ENCODE data around the gene HSD11B1. TPM values are rescaled to one million over a fixed set of nuclear protein-coding genes. Genes with fewer than 3 reads are reported as not detected.

Gene HSD11B1
- total RNA-seq, 2 experiments from 2014 or later = not detected

DNA sequence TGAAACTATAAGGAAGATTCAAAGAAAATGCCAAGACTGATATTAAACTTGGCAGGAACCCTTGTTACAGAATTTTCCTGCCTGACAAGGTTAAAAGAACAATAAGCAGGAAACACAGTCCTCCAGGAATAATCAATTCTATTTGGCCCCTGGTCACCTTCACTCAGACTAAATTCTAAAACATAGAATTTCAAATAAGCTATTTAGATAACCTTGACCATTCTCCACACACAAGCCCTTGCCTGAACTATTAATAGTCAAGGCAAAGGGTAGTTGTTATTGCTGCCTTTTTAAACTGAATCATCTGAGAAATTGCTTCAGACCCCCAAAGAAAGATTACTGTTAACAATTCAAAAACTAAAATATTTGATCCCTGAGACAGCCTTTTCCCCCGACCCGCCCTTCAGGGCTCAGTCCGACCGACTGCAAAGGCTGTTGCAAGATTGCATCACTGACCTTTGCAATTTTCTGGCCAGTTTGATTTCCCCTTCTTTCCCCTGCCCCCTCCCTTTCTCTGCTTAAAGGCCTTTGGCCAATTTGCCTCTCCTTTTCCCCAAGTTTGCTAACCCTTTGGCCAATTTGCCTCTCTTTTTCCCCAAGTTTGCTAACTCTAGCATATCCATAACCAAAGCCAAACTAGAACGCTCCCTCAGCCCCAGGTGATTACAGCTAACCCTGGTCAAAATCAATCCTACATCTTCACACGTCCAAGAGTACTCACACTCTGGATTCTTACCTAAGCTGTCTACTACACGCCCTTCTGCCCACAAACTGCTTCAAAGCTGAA is 30.8 kb upstream of the HSD11B1 start:
- Mint-ChIP-seq H3K36me3 (ENCODE audit: low read depth) (no peaks in the 10 kb centered on the region), H3K4me1 (ENCODE audit: low read depth) (peaks cover 54% of the 10 kb centered on the region), H3K9me3 (ENCODE audit: insufficient read depth) (no peaks in the 10 kb centered on the region), H3K27me3 (ENCODE audit: low read depth) (peaks cover 35% of the 10 kb centered on the region), H3K27ac (no peak overlapping the region), H3K4me3 (no peak overlapping the region)
- ChIA-PET POLR2A (no interaction called here), CTCF (interaction anchor here (0.7 to 3.2 kb wide), 10 partner anchors 8 to 107 kb away, joined by 3 to 20 read pairs (median 4); no protein-coding TSS in a partner anchor)
- DNase-seq = no peak
- ATAC-seq = no peak

DNA sequence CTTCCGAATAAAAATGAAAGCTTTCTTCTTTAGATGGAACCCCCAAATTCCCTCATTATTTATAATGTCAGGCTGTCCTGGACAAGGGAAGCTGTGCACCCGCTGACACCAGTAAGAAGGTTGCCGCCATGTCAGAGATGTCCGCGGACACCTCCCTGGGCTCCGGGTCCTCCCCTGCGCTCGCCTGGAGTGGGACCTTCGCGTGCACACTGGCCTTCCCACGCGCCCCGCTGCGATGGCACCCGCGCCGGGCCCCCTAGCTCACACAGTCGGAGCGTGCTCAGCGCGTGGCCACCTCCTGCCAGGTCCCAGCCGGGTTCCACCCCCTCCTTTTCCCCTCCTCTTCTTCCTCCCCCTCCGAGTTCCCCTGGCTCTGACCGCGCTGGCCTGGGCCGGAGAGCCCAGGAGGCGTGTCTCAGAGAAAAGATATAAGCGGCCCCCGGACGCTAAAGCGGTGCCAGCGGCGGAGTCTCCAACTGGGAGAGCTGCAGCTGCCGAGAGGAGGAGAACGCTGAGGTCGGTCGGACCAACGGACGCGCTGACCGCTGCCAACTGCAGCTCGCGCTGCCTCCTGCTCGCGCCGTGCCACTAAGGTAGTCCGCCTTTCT is 29.6 kb upstream of the HSD11B1 start, which contains the start of gene G0S2:
Gene G0S2, plus strand, starts transcription at position 456 of the 608 bp plus-strand sequence. CDS start 273 bp downstream, outside the sequence.
- Mint-ChIP-seq H3K36me3 (ENCODE audit: low read depth) (no peaks in the 10 kb centered on the region), H3K4me1 (ENCODE audit: low read depth) (peaks cover 54% of the 10 kb centered on the region), H3K27ac (no peak within 1 kb of the TSS), H3K4me3 (peak within 1 kb of the TSS; percentile 57), H3K27me3 (ENCODE audit: low read depth) (peaks cover 42% of the 10 kb centered on the region), H3K9me3 (ENCODE audit: insufficient read depth) (no peaks in the 10 kb centered on the region)
- ATAC-seq (peak; percentile 58), DNase-seq (peak; percentile 42)
- POLR2A ChIA-PET = interaction anchor here (0.6 kb wide), 1 partner anchor 262 kb away, joined by 3 read pairs; no protein-coding TSS in a partner anchor
- CTCF ChIA-PET = interaction anchor here (0.7 to 3.2 kb wide), 7 partner anchors 11 to 94 kb away, joined by 3 to 20 read pairs (median 5); no protein-coding TSS in a partner anchor

DNA sequence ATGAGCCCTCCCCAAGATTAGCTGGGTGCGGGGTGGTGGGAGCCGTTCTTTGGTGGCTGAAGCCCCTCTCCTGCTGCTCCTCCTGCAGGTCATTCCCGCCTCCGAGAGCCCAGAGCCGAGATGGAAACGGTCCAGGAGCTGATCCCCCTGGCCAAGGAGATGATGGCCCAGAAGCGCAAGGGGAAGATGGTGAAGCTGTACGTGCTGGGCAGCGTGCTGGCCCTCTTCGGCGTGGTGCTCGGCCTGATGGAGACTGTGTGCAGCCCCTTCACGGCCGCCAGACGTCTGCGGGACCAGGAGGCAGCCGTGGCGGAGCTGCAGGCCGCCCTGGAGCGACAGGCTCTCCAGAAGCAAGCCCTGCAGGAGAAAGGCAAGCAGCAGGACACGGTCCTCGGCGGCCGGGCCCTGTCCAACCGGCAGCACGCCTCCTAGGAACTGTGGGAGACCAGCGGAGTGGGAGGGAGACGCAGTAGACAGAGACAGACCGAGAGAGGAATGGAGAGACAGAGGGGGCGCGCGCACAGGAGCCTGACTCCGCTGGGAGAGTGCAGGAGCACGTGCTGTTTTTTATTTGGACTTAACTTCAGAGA is 29.0 kb upstream of the HSD11B1 start:
- Mint-ChIP-seq H3K4me1 (ENCODE audit: low read depth) (peaks cover 50% of the 10 kb centered on the region), H3K27me3 (ENCODE audit: low read depth) (peaks cover 45% of the 10 kb centered on the region)
- no peak for DNase-seq

GRCh38 chr1:209678981-209679539 is 25.6 kb upstream of the HSD11B1 start:
- POLR2A ChIA-PET = no interaction called here
- Mint-ChIP-seq H3K9me3 (ENCODE audit: insufficient read depth) (no peaks in the 10 kb centered on the region), H3K27me3 (ENCODE audit: low read depth) (peaks cover 57% of the 10 kb centered on the region), H3K27ac (no peak overlapping the region), H3K4me1 (ENCODE audit: low read depth) (peaks cover 20% of the 10 kb centered on the region), H3K36me3 (ENCODE audit: low read depth) (no peaks in the 10 kb centered on the region), H3K4me3 (no peak overlapping the region)
- CTCF ChIA-PET = interaction anchor here (0.7 to 1.3 kb wide), 3 partner anchors 14 to 103 kb away, joined by 3 to 4 read pairs (median 3); no protein-coding TSS in a partner anchor
- DNase-seq (no peak), ATAC-seq (no peak)

More for the DNA sequence above, 29.0 kb upstream of the HSD11B1 start:
- ATAC-seq = peak; percentile 28
- Mint-ChIP-seq H3K9me3 (ENCODE audit: insufficient read depth) (no peaks in the 10 kb centered on the region), H3K27ac (no peak overlapping the region), H3K36me3 (ENCODE audit: low read depth) (no peaks in the 10 kb centered on the region), H3K4me3 (peak overlapping the region; percentile 57)
- CTCF ChIA-PET = interaction anchor here (0.7 to 3.2 kb wide), 11 partner anchors 11 to 110 kb away, joined by 3 to 20 read pairs (median 4); no protein-coding TSS in a partner anchor
- POLR2A ChIA-PET = interaction anchor here (0.6 kb wide), 1 partner anchor 262 kb away, joined by 3 read pairs; no protein-coding TSS in a partner anchor

GRCh38 chr1:209685821-209686220 is 18.8 kb upstream of the HSD11B1 start:
- Mint-ChIP-seq H3K36me3 (ENCODE audit: low read depth) (peaks cover 1% of the 10 kb centered on the region), H3K27ac (peak overlapping the region; percentile 43), H3K4me3 (peak overlapping the region; percentile 45), H3K9me3 (ENCODE audit: insufficient read depth) (no peaks in the 10 kb centered on the region), H3K4me1 (ENCODE audit: low read depth) (peaks cover 30% of the 10 kb centered on the region), H3K27me3 (ENCODE audit: low read depth) (peaks cover 23% of the 10 kb centered on the region)
- peak; percentile 53 for DNase-seq
- ATAC-seq = peak; percentile 69
- POLR2A ChIA-PET = no interaction called here
- CTCF ChIA-PET = interaction anchor here (0.9 to 3.8 kb wide), 10 partner anchors 8 to 119 kb away, joined by 3 to 19 read pairs (median 6); partner anchors contain the start of genes CAMK1G and G0S2

- ATAC-seq = no peak
- ChIA-PET POLR2A (no interaction called here), CTCF (interaction anchor here (0.9 to 3.8 kb wide), 11 partner anchors 10 to 120 kb away, joined by 3 to 19 read pairs (median 4); partner anchors contain the start of genes CAMK1G and G0S2)
- Mint-ChIP-seq H3K27ac (no peak overlapping the region), H3K9me3 (ENCODE audit: insufficient read depth) (no peaks in the 10 kb centered on the region), H3K4me3 (peak overlapping the region; percentile 19), H3K4me1 (ENCODE audit: low read depth) (peaks cover 30% of the 10 kb centered on the region), H3K27me3 (ENCODE audit: low read depth) (peaks cover 18% of the 10 kb centered on the region), H3K36me3 (ENCODE audit: low read depth) (peaks cover 1% of the 10 kb centered on the region)
- DNase-seq = no peak
Observed at GRCh38 chr1:209686322-209686721, 18.3 kb upstream of the HSD11B1 start.

DNA sequence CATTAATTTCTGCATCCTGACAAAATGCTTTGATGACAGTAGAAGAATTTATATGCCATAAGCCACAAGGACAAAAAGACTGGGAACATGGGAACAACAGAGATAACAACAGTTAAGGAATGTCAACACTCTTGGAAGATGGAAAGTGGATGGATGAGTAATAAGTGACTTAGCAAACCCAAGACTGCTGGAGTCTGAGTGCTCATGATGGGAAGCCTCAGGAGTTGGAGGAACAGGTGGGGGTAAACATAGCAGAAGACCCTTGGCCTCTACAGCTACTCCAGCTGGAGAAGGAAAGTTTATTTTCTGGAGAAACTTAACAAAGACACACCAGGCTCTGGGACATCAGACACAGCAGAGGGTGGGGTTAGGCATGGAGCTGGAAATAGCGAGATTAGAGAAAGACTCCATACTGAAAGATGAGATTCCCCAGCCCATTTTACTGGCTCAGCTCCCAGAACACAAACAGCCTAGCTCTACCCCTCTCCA is 15.9 kb upstream of the HSD11B1 start:
- DNase-seq (no peak), ATAC-seq (no peak)
- CTCF ChIA-PET = interaction anchor here (1.2 to 3.8 kb wide), 4 partner anchors 59 to 139 kb away, joined by 3 to 19 read pairs (median 10); partner anchors contain the start of gene UTP25
- Mint-ChIP-seq H3K36me3 (ENCODE audit: low read depth) (peaks cover 1% of the 10 kb centered on the region), H3K27me3 (ENCODE audit: low read depth) (peaks cover 11% of the 10 kb centered on the region), H3K4me3 (no peak overlapping the region), H3K9me3 (ENCODE audit: insufficient read depth) (no peaks in the 10 kb centered on the region), H3K4me1 (ENCODE audit: low read depth) (peaks cover 43% of the 10 kb centered on the region), H3K27ac (no peak overlapping the region)
- POLR2A ChIA-PET = interaction anchor here (0.6 kb wide), 1 partner anchor 47 kb away, joined by 3 read pairs; no protein-coding TSS in a partner anchor

GRCh38 chr1:209689477-209689876 is 15.2 kb upstream of the HSD11B1 start:
- POLR2A ChIA-PET = no interaction called here
- DNase-seq = no peak
- H3K27ac Mint-ChIP-seq = no peak overlapping the region
- H3K36me3 Mint-ChIP-seq (ENCODE audit: low read depth) = peaks cover 1% of the 10 kb centered on the region
- ATAC-seq = no peak
- peaks cover 44% of the 10 kb centered on the region for H3K4me1 Mint-ChIP-seq (ENCODE audit: low read depth)
- peaks cover 11% of the 10 kb centered on the region for H3K27me3 Mint-ChIP-seq (ENCODE audit: low read depth)
- H3K9me3 Mint-ChIP-seq (ENCODE audit: insufficient read depth) = no peaks in the 10 kb centered on the region
- H3K4me3 Mint-ChIP-seq = no peak overlapping the region
- CTCF ChIA-PET = interaction anchor here (1.2 to 5.2 kb wide), 6 partner anchors 58 to 139 kb away, joined by 3 to 46 read pairs (median 9); partner anchors contain the start of gene UTP25

- no peaks in the 10 kb centered on the region for H3K9me3 Mint-ChIP-seq (ENCODE audit: insufficient read depth)
- POLR2A ChIA-PET = no interaction called here
Observed at GRCh38 chr1:209691237-209691636, 13.4 kb upstream of the HSD11B1 start.

DNA sequence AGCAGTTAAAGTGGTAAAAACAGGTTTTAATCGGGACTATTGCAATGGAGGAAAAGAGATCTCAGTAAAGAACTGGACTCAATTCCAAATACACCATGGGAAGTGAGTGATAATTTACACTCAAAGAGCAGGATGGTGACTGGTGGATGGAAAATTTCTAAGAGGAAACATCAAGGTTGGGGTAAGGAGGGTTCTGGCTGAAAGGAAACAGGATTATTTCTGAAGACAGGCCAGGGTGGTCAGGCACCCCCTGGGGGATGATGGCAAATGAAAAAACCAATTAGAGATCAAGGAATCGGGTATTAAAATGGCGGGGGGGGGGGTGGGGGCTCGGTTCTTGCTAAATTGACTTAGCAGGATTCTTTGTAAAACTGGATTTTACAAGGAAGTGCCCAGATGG is 12.3 kb upstream of the HSD11B1 start:
- Mint-ChIP-seq H3K27ac (no peak overlapping the region), H3K36me3 (ENCODE audit: low read depth) (no peaks in the 10 kb centered on the region), H3K4me3 (no peak overlapping the region), H3K27me3 (ENCODE audit: low read depth) (peaks cover 3% of the 10 kb centered on the region), H3K4me1 (ENCODE audit: low read depth) (peaks cover 30% of the 10 kb centered on the region), H3K9me3 (ENCODE audit: insufficient read depth) (no peaks in the 10 kb centered on the region)
- ChIA-PET POLR2A (no interaction called here), CTCF (interaction anchor here (1.0 to 5.2 kb wide), 30 partner anchors 7 to 125 kb away, joined by 3 to 46 read pairs (median 4); partner anchors contain the start of genes CAMK1G, G0S2, HSD11B1 and LAMB3)
- DNase-seq = no peak
- ATAC-seq = no peak

More at GRCh38 chr1:209691237-209691636, 13.4 kb upstream of the HSD11B1 start:
- H3K4me3 Mint-ChIP-seq = no peak overlapping the region
- DNase-seq (no peak), ATAC-seq (no peak)
- peaks cover 8% of the 10 kb centered on the region for H3K27me3 Mint-ChIP-seq (ENCODE audit: low read depth)
- no peak overlapping the region for H3K27ac Mint-ChIP-seq
- CTCF ChIA-PET = interaction anchor here (1.1 to 5.2 kb wide), 16 partner anchors 14 to 126 kb away, joined by 3 to 46 read pairs (median 5); partner anchors contain the start of genes G0S2 and LAMB3
- H3K36me3 Mint-ChIP-seq (ENCODE audit: low read depth) = no peaks in the 10 kb centered on the region
- H3K4me1 Mint-ChIP-seq (ENCODE audit: low read depth) = peaks cover 30% of the 10 kb centered on the region

Data from activated CD8-positive, alpha-beta T cell treated with anti-CD3 and anti-CD28 coated beads, Interleukin-2, amount 10 ng/mL, durations not matched to agents 7 days and 5 days (primary cell).